ENCODE data around the gene MSL3B.

The MSL3B gene

GRCh38 chr2:233832414-233832813 lies 35.8 kb downstream of the MSL3B start:
- no peak for DNase-seq

GRCh38 chr2:233831861-233832260 lies 36.3 kb downstream of the MSL3B start:
- DNase-seq: no peak

- DNase-seq: no peak
Measured at GRCh38 chr2:233831011-233831721, 37.0 kb downstream of the MSL3B start.

- DNase-seq: no peak
Measured at GRCh38 chr2:233830111-233830802, 37.9 kb downstream of the MSL3B start.

GRCh38 chr2:233829193-233830110 lies 38.7 kb downstream of the MSL3B start:
- DNase-seq: no peak

- no peak for DNase-seq
Measured at GRCh38 chr2:233828546-233829192, 39.5 kb downstream of the MSL3B start.

- no peak for DNase-seq
Measured at GRCh38 chr2:233824373-233824772, 43.8 kb downstream of the MSL3B start.

- DNase-seq: no peak
Measured at GRCh38 chr2:233823731-233824121, 44.5 kb downstream of the MSL3B start.

- DNase-seq: no peak
Measured at GRCh38 chr2:233822781-233823730, 45.1 kb downstream of the MSL3B start.

GRCh38 chr2:233822101-233822771 lies 46.0 kb downstream of the MSL3B start:
- no peak for DNase-seq

- no peak for DNase-seq
Measured at GRCh38 chr2:233821709-233822100, 46.5 kb downstream of the MSL3B start.

GRCh38 chr2:233821196-233821595 lies 47.0 kb downstream of the MSL3B start:
- no peak for DNase-seq

- DNase-seq: no peak
Measured at GRCh38 chr2:233820774-233821105, 47.4 kb downstream of the MSL3B start.

- DNase-seq: no peak
Measured at GRCh38 chr2:233819884-233820773, 48.1 kb downstream of the MSL3B start.

- no peak for DNase-seq
Measured at GRCh38 chr2:233818639-233819621, 49.3 kb downstream of the MSL3B start.

- no peak for DNase-seq
Measured at GRCh38 chr2:233817995-233818638, 50.1 kb downstream of the MSL3B start.

GRCh38 chr2:233817361-233817911 lies 50.8 kb downstream of the MSL3B start:
- no peak for DNase-seq

- no peak for DNase-seq
Measured at GRCh38 chr2:233816771-233817170, 51.4 kb downstream of the MSL3B start.

All from CD4-positive, alpha-beta T cell treated with Interleukin-15 for 1 hour (primary cell).